NCI-H524 (cell line): ENCODE data around the gene FGF3.
A peak's percentile ranks its signal among the peaks of the same experiment; 100 is the strongest.

ENCODE experiments used
- DNase-seq, 2 experiments: peaks; one replicate each; lab custom pipeline; 2025; lab: John Stamatoyannopoulos, UW

Gene FGF3

GRCh38 chr11:69818603-69819441, at the start of gene FGF3:
TSS of gene FGF3 (minus strand) at chr11:69819416. CDS start at chr11:69818933, 483 bp downstream.
- DNase-seq = peak in 1 of 2 experiments; percentile 8

- DNase-seq = no peak
Measured at GRCh38 chr11:69868871-69869270, 49.7 kb upstream of the FGF3 start.

DNA sequence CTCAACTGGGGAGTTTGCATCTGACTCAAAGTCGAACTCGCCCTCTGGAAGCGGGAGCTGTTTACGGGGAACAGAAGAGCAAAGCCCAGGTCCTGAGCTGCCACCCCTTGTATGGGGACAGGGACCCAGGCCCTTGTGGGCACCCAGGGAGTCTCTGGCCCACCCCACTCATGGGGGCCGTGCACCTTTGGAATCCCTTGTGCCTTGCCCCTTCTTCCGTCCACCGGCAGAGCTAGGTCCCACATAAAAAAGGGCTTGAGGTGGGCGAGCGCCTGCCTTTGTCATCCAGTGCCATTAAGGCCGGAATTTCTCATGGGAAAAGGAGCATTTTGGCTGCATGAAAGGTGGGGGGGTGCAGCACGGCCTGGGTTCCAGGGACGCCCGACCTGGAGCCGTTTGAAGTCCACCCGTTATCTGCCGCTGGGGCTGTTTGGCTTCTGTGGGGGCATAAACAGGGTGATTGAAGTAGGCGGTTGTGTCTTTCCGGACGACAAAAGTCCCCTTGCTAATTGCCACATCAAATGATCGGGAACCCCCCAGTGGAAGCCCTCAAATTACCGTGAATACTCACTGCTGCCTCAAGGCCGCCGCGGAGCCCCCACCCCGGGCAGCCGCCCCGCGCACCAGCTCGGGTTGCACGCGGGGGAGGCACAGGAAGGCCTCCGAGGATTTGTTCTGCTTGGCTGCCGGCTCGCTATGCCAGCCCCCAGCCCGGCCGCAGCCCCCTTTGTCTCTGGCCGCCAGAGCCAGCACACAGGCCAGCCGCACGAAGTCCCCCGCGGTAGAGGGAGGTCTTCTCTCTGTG, 49.0 kb upstream of the FGF3 start:
- DNase-seq = no peak

- DNase-seq = no peak
Measured at GRCh38 chr11:69867076-69868005, 48.1 kb upstream of the FGF3 start.

DNA sequence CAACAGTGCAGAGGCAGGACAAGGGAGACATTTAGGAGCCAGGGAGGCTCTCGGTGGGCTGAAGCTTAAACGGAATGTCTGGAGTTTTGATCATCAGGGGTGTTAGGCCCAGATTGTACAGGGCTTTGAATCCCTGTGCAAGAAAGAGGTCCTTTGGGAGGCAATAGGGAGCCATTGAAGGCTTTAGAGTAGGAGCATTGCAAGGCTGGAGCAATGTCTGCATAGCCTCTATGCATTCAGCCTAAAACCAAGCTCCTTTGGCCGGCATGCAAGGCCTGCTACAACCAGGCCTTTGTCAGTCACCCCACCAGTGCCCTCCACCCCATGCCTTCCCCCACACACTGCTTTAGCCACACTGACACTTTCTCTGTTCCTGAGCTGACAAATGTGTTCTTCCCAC, 47.4 kb upstream of the FGF3 start:
- DNase-seq = no peak

DNA sequence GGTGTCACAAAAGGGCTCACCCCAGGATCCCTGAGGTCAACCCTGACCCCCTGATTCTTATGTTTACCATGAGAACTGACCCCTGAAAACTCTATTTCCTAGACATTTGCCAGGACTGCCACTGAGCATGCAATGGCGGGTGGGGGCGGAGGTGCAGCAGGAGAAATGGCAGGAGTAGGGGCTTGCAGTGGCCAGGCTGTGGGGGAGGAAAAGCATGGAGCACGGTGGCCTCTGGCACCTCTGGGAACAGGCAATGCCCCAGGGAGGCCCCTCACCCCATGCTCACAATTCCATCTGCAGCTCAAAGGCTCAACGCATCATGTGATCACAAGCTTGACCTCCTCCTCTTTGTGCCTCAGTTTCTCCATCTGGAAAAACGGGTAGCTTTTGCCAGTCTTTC, 46.5 kb upstream of the FGF3 start:
- no peak for DNase-seq

DNA sequence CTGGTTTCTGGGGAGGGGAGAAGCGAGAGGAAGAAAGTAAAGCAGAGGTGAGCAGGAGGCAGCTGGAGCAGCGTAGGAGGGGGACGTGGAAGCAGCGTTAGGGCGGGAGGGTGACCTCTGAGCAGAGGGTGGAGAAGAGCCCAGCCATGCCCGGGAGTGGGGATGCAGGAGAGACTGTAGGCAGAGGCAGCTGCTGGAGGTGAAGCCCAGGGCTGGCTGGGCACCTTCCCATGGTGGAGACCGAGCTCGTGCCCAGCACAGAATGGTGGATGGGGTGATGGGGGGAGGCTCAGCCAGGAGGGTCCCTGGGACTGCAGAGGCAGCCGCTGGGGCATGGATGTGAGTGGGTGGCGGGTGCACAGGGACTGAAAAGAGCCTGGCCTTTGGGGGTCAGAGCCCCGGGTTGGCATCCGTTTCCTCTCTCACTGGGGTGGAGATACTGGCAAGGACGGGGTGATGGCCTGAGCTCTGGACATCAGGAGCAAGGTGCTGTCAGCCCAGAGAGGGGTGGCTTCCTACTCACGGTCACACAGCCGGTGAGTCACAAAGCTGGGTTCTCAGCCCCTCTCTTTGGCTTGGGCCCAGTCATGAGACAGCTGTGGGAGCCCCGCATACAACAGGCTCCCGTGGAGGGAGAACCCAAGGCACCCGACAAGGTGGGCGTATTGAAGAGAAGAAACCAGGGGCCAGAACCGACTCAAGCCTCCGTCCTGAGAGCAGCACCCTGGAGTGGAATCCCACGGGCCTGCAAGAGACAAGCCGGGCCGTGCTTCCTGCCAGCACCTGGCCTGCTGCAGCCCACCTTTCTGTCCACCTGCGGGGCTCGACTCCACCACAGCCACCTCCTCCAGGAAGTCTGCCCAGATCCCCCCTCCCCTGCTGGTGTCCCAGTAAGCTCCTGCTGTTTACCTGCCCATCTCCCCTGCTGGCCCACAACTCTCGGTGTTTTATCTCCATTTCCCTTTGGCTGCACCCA, 45.8 kb upstream of the FGF3 start:
- DNase-seq = no peak

- DNase-seq = no peak
Measured at GRCh38 chr11:69863544-69864200, 44.5 kb upstream of the FGF3 start.

- DNase-seq = no peak
Measured at GRCh38 chr11:69862797-69863543, 43.8 kb upstream of the FGF3 start.

DNA sequence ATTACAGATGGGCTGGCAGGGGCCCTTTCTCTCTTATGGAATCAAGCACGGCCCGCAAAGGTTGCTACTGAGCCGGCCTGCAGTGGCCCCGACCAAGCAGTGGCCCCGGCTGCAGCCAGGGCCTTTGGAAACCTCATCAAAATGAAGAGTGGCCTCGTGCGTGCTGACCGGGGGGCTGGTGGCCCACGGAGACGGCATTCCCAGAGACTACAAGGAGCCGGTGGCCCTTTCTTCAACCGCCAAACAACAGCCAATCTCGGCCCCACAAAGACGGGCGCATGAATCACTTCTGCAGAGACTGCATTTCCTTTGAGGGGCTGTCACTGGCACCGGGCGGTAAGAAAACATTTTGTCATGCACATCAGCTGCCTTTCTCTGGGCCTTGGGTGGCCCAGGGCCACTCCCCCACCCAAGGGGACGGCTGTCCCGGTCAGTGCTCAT, 43.1 kb upstream of the FGF3 start:
- DNase-seq = no peak

GRCh38 chr11:69861901-69862300, 42.7 kb upstream of the FGF3 start:
- no peak for DNase-seq

- no peak for DNase-seq
Measured at GRCh38 chr11:69860796-69861445, 41.7 kb upstream of the FGF3 start.

DNA sequence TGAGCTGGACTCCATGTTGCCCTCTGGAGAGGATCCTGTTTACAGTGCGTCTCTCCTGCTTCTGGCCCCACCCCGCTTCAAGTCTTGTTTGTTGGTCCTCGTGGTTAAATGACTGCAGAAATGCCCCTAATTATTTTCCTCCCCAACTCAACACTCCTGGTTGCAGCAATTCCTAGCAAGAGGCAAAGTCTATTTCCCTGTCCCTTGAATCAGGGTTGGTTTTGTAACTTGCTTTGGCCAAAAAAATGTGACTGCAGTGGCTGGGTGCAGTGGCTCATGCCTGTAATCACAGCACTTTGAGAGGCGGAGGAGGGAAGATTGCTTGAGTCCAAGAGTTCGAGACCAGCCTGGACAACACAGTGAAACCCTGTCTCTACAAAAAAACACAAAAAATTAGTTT, 41.0 kb upstream of the FGF3 start:
- DNase-seq = no peak

DNA sequence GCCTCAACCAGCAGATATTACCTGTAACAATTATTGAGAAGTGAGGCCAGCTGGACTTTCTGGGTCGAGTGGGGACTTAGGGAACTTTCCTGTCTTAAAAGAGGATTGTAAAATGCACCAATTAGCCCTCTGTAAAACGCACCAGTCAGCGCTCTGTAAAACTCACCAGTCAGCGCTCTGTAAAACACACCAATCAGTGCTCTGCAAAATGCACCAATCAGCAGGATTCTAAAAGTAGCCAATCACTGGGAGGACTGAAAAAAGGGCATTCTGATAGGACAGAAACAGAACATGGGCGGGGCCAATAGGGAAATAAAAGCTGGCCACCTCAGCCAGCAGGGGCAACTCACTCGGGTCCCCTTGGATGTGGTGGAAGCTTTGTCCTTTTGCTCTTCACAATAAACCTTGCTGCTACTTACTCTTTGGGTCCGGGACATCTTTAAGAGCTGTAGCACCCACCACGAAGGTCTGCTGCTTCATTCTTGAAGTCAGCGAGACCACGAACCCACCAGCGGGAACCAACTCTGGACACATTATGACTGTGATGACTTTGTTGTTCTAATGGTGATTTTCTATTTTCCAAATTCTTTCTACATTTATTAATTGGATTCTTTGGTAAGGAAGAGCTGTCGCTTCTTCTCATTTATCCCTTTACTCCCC, 40.2 kb upstream of the FGF3 start:
- no peak for DNase-seq

- no peak for DNase-seq
Measured at GRCh38 chr11:69855421-69855820, 36.2 kb upstream of the FGF3 start.

DNA sequence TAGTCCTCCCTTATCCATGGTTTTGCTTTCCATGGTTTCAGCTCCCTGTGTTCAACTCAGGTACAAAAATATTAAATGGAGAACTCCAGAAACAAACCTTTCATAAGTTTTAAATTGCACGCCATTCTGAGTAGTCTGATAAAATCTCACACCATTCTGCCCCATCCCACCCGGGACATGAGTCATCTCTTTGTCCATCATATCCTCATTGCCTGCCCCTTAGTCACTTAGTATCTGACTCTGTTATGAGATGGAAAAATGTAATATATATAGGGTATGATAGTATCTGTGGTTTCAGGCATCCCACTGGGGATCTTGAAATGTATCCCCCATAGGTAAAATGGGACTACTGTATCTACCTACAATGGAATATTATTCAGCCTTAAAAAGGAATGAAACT, 35.5 kb upstream of the FGF3 start:
- no peak for DNase-seq

GRCh38 chr11:69852056-69852455, 32.8 kb upstream of the FGF3 start:
- DNase-seq = no peak

GRCh38 chr11:69848201-69848600, 29.0 kb upstream of the FGF3 start:
- no peak for DNase-seq

GRCh38 chr11:69844396-69844795, 25.2 kb upstream of the FGF3 start:
- no peak for DNase-seq
